Liver (tissue), 9 donors: ENCODE measurements around the gene HAUS2. TPM values are rescaled to one million over a fixed set of nuclear protein-coding genes. Genes with fewer than 3 reads are reported as not detected.

Experiments
- DNase-seq: peaks from one replicate; pipeline ENCODE4 v3.0.0-alpha.2; 2017; ENCODE audit warnings: low spot score
- H3K27ac ChIP-seq, 2 donors: one replicate each; pipeline ENCODE4 v1.7.0; 2013; ENCODE audit warnings: inconsistent platforms in 2 of 2, low read length in 2 of 2, control low read depth in 1 of 2, low read depth in 1 of 2, mild to moderate bottlenecking in 1 of 2
- H3K27me3 ChIP-seq, 4 donors: one replicate each; pipeline versions ENCODE4 v1.6.1 to v1.7.0; 2013; ENCODE audit warnings: low read length in 3 of 4, inconsistent platforms in 1 of 4, mild to moderate bottlenecking in 1 of 4, moderate library complexity in 1 of 4; ENCODE audit not compliant: control insufficient read depth in 4 of 4, insufficient read depth in 4 of 4
- H3K36me3 ChIP-seq, 4 donors: one replicate each; pipeline versions ENCODE4 v1.6.1 to v1.7.0; 2013; ENCODE audit warnings: low read length in 3 of 4, mild to moderate bottlenecking in 3 of 4, low read depth in 1 of 4, moderate library complexity in 1 of 4; ENCODE audit not compliant: control insufficient read depth in 4 of 4, insufficient read depth in 3 of 4
- H3K4me1 ChIP-seq, 4 donors: one replicate each; pipeline versions ENCODE4 v1.6.1 to v1.7.0; 2013; ENCODE audit warnings: low read length in 3 of 4, mild to moderate bottlenecking in 3 of 4, moderate library complexity in 1 of 4; ENCODE audit not compliant: control insufficient read depth in 4 of 4, insufficient read depth in 4 of 4
- H3K4me3 ChIP-seq, 3 donors: one replicate each; pipeline versions ENCODE4 v1.6.1 to v1.7.0; 2013; ENCODE audit warnings: low read length in 3 of 3, control low read depth in 1 of 3, low read depth in 1 of 3, mild to moderate bottlenecking in 1 of 3
- H3K9ac ChIP-seq, 2 donors: one replicate each; pipeline ENCODE4 v1.7.0; 2013; ENCODE audit warnings: low read length in 2 of 2, mild to moderate bottlenecking in 2 of 2, moderate library complexity in 2 of 2, control low read depth in 1 of 2, low read depth in 1 of 2
- H3K9me3 ChIP-seq, 4 donors: one replicate each; pipeline versions ENCODE4 v1.6.1 to v1.7.0; 2013; ENCODE audit warnings: low read length in 3 of 4; ENCODE audit not compliant: control insufficient read depth in 4 of 4
- ATF3 ChIP-seq: IDR thresholded peaks from 2 replicates; pipeline ENCODE4 v1.6.1; 2016; ENCODE audit warnings: antibody characterized with exemption
- CTCF ChIP-seq: fragments of 150-350 bp; IDR thresholded peaks from 2 replicates; pipeline ENCODE4 v1.5.1; 2017; ENCODE audit warnings: improper control_type of control experiment, low read depth, low read length; ENCODE audit not compliant: missing input control
- EGR1 ChIP-seq, 2 donors: IDR thresholded peaks; 2 replicates each; pipeline ENCODE4 v1.6.1; 2016 to 2018; ENCODE audit warnings: antibody characterized with exemption in 2 of 2, low read depth in 2 of 2
- FOXA1 ChIP-seq: IDR thresholded peaks from 2 replicates; pipeline ENCODE4 v1.6.1; 2016; ENCODE audit warnings: antibody characterized with exemption
- FOXA2 ChIP-seq: IDR thresholded peaks from 2 replicates; pipeline ENCODE4 v1.6.1; 2016; ENCODE audit warnings: antibody characterized with exemption
- GABPA ChIP-seq, 2 donors: IDR thresholded peaks in 1 of 2; conservative IDR thresholded peaks in 1 of 2; 2 replicates each; pipeline ENCODE4 v1.6.1; 2016; ENCODE audit warnings: antibody characterized with exemption in 2 of 2, mild to moderate bottlenecking in 1 of 2, moderate library complexity in 1 of 2
- HNF4A ChIP-seq, 2 donors: conservative IDR thresholded peaks; 2 replicates each; pipeline ENCODE4 v1.6.1; 2016; ENCODE audit warnings: antibody characterized with exemption in 2 of 2, mild to moderate bottlenecking in 2 of 2
- HNF4G ChIP-seq: IDR thresholded peaks from 2 replicates; pipeline ENCODE4 v1.6.1; 2016; ENCODE audit warnings: antibody characterized with exemption
- JUND ChIP-seq, 2 donors: IDR thresholded peaks; 2 replicates each; pipeline ENCODE4 v1.6.1; 2016; ENCODE audit warnings: antibody characterized with exemption in 2 of 2
- MAX ChIP-seq: IDR thresholded peaks from 2 replicates; pipeline ENCODE4 v1.6.1; 2016; ENCODE audit warnings: antibody characterized with exemption
- NR2F2 ChIP-seq: IDR thresholded peaks from 2 replicates; pipeline ENCODE4 v1.6.1; 2016; ENCODE audit warnings: antibody characterized with exemption
- RAD21 ChIP-seq, 2 donors: IDR thresholded peaks; 2 replicates each; pipeline ENCODE4 v1.6.1; 2016; ENCODE audit warnings: antibody characterized with exemption in 2 of 2, mild to moderate bottlenecking in 2 of 2
- REST ChIP-seq: IDR thresholded peaks from 2 replicates; pipeline ENCODE4 v1.6.1; 2016; ENCODE audit warnings: antibody characterized with exemption, mild to moderate bottlenecking
- RXRA ChIP-seq, 2 donors: IDR thresholded peaks; 2 replicates each; pipeline ENCODE4 v1.6.1; 2017 to 2018; ENCODE audit warnings: antibody characterized with exemption in 2 of 2, mild to moderate bottlenecking in 1 of 2
- SP1 ChIP-seq: IDR thresholded peaks from 2 replicates; pipeline ENCODE4 v1.6.1; 2018; ENCODE audit warnings: antibody characterized with exemption, mild to moderate bottlenecking
- TAF1 ChIP-seq: conservative IDR thresholded peaks from 2 replicates; pipeline ENCODE4 v1.6.1; 2016; ENCODE audit warnings: antibody characterized with exemption, mild to moderate bottlenecking
- YY1 ChIP-seq: IDR thresholded peaks from 2 replicates; pipeline ENCODE4 v1.6.1; 2016; ENCODE audit warnings: antibody characterized with exemption, mild to moderate bottlenecking
- ZBTB33 ChIP-seq: IDR thresholded peaks from 2 replicates; pipeline ENCODE4 v1.6.1; 2016; ENCODE audit warnings: antibody characterized with exemption
- WGBS: extraction: QIAGEN DNeasy Blood & Tissue Kit; methylation state at CpG from one replicate; pipeline ENCODE4 v1.1.7; 2013; 5-methylcytosine and 5-hydroxymethylcytosine counted together
- polyA plus RNA-seq, 2 donors: library from polyadenylated mRNA; stranded (reverse) in 1 of 2; unstranded in 1 of 2; fragments of 200-250 nt in 1 of 2; fragments of >200 nt in 1 of 2; fragmentation: Nextera tagmentation in 1 of 2; extraction: Ambion mirVana in 1 of 2; gene quantifications; one replicate each; pipeline versions ENCODE4 v1.2.1 to v1.2.3, GENCODE V29; 2013 to 2015
- total RNA-seq, 2 donors: library from RNA; depleted of rRNA; stranded (reverse); fragments of >200 nt; gene quantifications; one replicate each; pipeline ENCODE4 v1.2.3, GENCODE V29; 2014
- donor health status: healthy.
- donor health status: healthy.
- donor health status: healthy.
- donor health status: healthy.
- donor health status: healthy.

The HAUS2 gene
- total and polyA plus RNA-seq, 4 donors: 4.1 to 23.2 (median 6.6) TPM

GRCh38 chr15:42528970-42529369, 19.7 kb upstream of the HAUS2 start:
- Histone ChIP-seq H3K4me3 (no peak overlapping the region), H3K27me3 (no peaks in the 10 kb centered on the region), H3K9me3 (no peaks in the 10 kb centered on the region), H3K4me1 (no peaks in the 10 kb centered on the region), H3K9ac (no peak overlapping the region), H3K27ac (no peak overlapping the region), H3K36me3 (peaks cover 12 to 35% (median 25%) of the 10 kb centered on the region in 4 donors)
- 88% methylated on average over 3 of the region's 3 CpGs for WGBS
- no peak for DNase-seq
- no peak for TF ChIP-seq REST
- TF ChIP-seq TAF1: no peak
- TF ChIP-seq CTCF: no peak
- no peak for TF ChIP-seq ATF3
- TF ChIP-seq SP1: no peak
- TF ChIP-seq ZBTB33: no peak
- TF ChIP-seq RAD21 (IDR thresholded peaks at IDR 0.05): no peak
- no peak for TF ChIP-seq HNF4A (conservative IDR thresholded peaks at IDR 0.05)
- no peak for TF ChIP-seq NR2F2
- TF ChIP-seq MAX: no peak
- no peak for TF ChIP-seq HNF4G
- no peak for TF ChIP-seq YY1
- no peak for TF ChIP-seq EGR1 (IDR thresholded peaks at IDR 0.05; ENCODE audit: low read depth in 2 of 2)
- no peak for TF ChIP-seq GABPA (IDR thresholded peaks at IDR 0.05 in 1 of 2, conservative IDR thresholded peaks at IDR 0.05 in 1 of 2)
- TF ChIP-seq FOXA2: no peak
- TF ChIP-seq RXRA (IDR thresholded peaks at IDR 0.05): no peak
- no peak for TF ChIP-seq FOXA1
- no peak for TF ChIP-seq JUND (IDR thresholded peaks at IDR 0.05)
